GM23338 (cell line): ENCODE results near the gene NSMCE4A. TPM values are rescaled to one million over a fixed set of nuclear protein-coding genes. Genes with fewer than 3 reads are reported as not detected.

Source experiments
- ATAC-seq: fragments of 200-7000 bp; cut with Tn5 transposase; 3 replicates; pipeline ENCODE4 v1.9.1; 2020
- DNase-seq: peaks from one replicate; pipeline ENCODE4 v3.0.0-alpha.2; 2015; ENCODE audit warnings: low spot score
- H2AFZ ChIP-seq: fragments of 200-600 bp; sonication (generic); 2 replicates; pipeline ENCODE4 v1.8.0; 2016; ENCODE audit warnings: antibody characterized with exemption, mild to moderate bottlenecking, moderate library complexity
- H3F3A ChIP-seq: fragments of 200-600 bp; sonication (generic); replicated peaks from 2 replicates; pipeline ENCODE4 v1.8.0; 2017; ENCODE audit warnings: antibody characterized with exemption, mixed run types, low read depth
- H3K27ac ChIP-seq: fragments of 200-600 bp; sonication (generic); 2 replicates; pipeline ENCODE4 v1.6.1; 2016; ENCODE audit warnings: low read depth
- H3K27me3 ChIP-seq: fragments of 200-600 bp; sonication (generic); 2 replicates; pipeline ENCODE4 v1.8.0; 2016; ENCODE audit warnings: mild to moderate bottlenecking, mixed run types, moderate library complexity; ENCODE audit not compliant: insufficient read depth
- H3K36me3 ChIP-seq: fragments of 200-600 bp; sonication (generic); 2 replicates; pipeline ENCODE4 v1.8.0; 2016; ENCODE audit warnings: mild to moderate bottlenecking; ENCODE audit not compliant: insufficient read depth
- H3K4me1 ChIP-seq: fragments of 200-600 bp; sonication (generic); 2 replicates; pipeline ENCODE4 v1.8.0; 2016; ENCODE audit warnings: mild to moderate bottlenecking, moderate library complexity; ENCODE audit not compliant: insufficient read depth
- H3K4me2 ChIP-seq: fragments of 200-600 bp; sonication (generic); 2 replicates; pipeline ENCODE4 v1.7.1; 2017; ENCODE audit warnings: mixed run types
- H3K4me3 ChIP-seq: fragments of 200-600 bp; sonication (generic); 2 replicates; pipeline ENCODE4 v1.6.1; 2016; ENCODE audit warnings: mixed run types
- H3K79me2 ChIP-seq: fragments of 200-600 bp; sonication (generic); replicated peaks from 2 replicates; pipeline ENCODE4 v1.8.0; 2017; ENCODE audit warnings: mild to moderate bottlenecking; ENCODE audit not compliant: insufficient read depth
- H3K9me2 ChIP-seq: fragments of 200-600 bp; sonication (generic); 2 replicates; pipeline ENCODE4 v1.8.0; 2017; ENCODE audit not compliant: insufficient read depth
- H4K20me1 ChIP-seq: fragments of 200-600 bp; sonication (generic); replicated peaks from 2 replicates; pipeline ENCODE4 v1.8.0; 2017; ENCODE audit warnings: mild to moderate bottlenecking; ENCODE audit not compliant: insufficient read depth
- H3K27ac Mint-ChIP-seq: 2 replicates; pipeline ENCODE4 v1.8.0; 2020; ENCODE audit warnings: inconsistent platforms, mild to moderate bottlenecking, moderate library complexity, mixed read lengths
- H3K27me3 Mint-ChIP-seq: 3 replicates; pipeline ENCODE4 v1.8.0; 2022; ENCODE audit warnings: low read depth, mild to moderate bottlenecking, moderate library complexity, mixed read lengths, inconsistent platforms; ENCODE audit not compliant: insufficient read depth, poor library complexity
- H3K36me3 Mint-ChIP-seq: 3 replicates; pipeline ENCODE4 v1.8.0; 2021; ENCODE audit warnings: low read depth, mild to moderate bottlenecking, inconsistent platforms, moderate library complexity, mixed read lengths
- H3K4me1 Mint-ChIP-seq: 3 replicates; pipeline ENCODE4 v1.8.0; 2020; ENCODE audit warnings: mild to moderate bottlenecking, inconsistent platforms, mixed read lengths
- H3K4me3 Mint-ChIP-seq: 3 replicates; pipeline ENCODE4 v1.8.0; 2021; ENCODE audit warnings: moderate library complexity, mild to moderate bottlenecking, inconsistent platforms, mixed read lengths
- H3K9me3 Mint-ChIP-seq: 3 replicates; pipeline ENCODE4 v1.8.0; 2020; ENCODE audit warnings: moderate library complexity, mild to moderate bottlenecking, inconsistent platforms, mixed read lengths
- CREB1 ChIP-seq: fragments of 250-450 bp; sonication (Bioruptor Pico); IDR thresholded peaks from 2 replicates; pipeline ENCODE4 v1.5.0; 2020; ENCODE audit warnings: low read depth, mild to moderate bottlenecking, moderate library complexity
- CTCF ChIP-seq, 2 experiments: fragments of 200-600 bp in 1 of 2; sonication (generic) in 1 of 2; conservative IDR thresholded peaks; 2 replicates each; pipeline versions ENCODE4 v1.5.1 to v1.6.1; 2016 to 2017; ENCODE audit warnings: antibody characterized with exemption in 2 of 2, low read depth in 2 of 2, mild to moderate bottlenecking in 2 of 2, moderate library complexity in 1 of 2
- ETS1 ChIP-seq: IDR thresholded peaks from 2 replicates; pipeline ENCODE4 v1.6.1; 2016; ENCODE audit warnings: antibody characterized with exemption
- EZH2phosphoT487 ChIP-seq: fragments of 200-600 bp; sonication (generic); IDR thresholded peaks from one replicate; pipeline ENCODE4 v1.8.1; 2018; ENCODE audit warnings: antibody characterized with exemption; ENCODE audit not compliant: unreplicated experiment
- JUNB ChIP-seq: IDR thresholded peaks from one replicate; pipeline ENCODE4 v1.6.1; 2016; ENCODE audit warnings: antibody characterized with exemption; ENCODE audit not compliant: unreplicated experiment
- POLR2AphosphoS5 ChIP-seq: IDR thresholded peaks from 2 replicates; pipeline ENCODE4 v1.6.1; 2016; ENCODE audit warnings: antibody characterized with exemption, low read depth
- REST ChIP-seq: IDR thresholded peaks from one replicate; pipeline ENCODE4 v1.6.1; 2018; ENCODE audit warnings: antibody characterized with exemption; ENCODE audit not compliant: unreplicated experiment
- STAT1 ChIP-seq: IDR thresholded peaks from one replicate; pipeline ENCODE4 v1.6.1; 2016; ENCODE audit warnings: antibody characterized with exemption; ENCODE audit not compliant: unreplicated experiment
- ZNF114 ChIP-seq: fragments of 250-450 bp; sonication (Bioruptor Pico); IDR thresholded peaks from 2 replicates; pipeline ENCODE4 v1.5.0; 2020; ENCODE audit warnings: mild to moderate bottlenecking, moderate library complexity
- polyA plus RNA-seq: library from polyadenylated mRNA; unstranded; fragments of >200 nt; fragmentation: Nextera tagmentation; extraction: Ambion mirVana; gene quantifications from 2 replicates; pipeline ENCODE4 v1.2.1, GENCODE V29; 2016
- total RNA-seq: library from RNA; depleted of rRNA; stranded (reverse); fragments of >200 nt; shearing (Covaris generic); gene quantifications from 2 replicates; pipeline ENCODE4 v1.2.3, GENCODE V29; 2014

Gene NSMCE4A
- total and polyA plus RNA-seq, 2 experiments from 2014 or later = 84.8 to 94.9 TPM

GRCh38 chr10:121926671-121927317 lies 48.2 kb downstream of the NSMCE4A start:
- peak overlapping the region; percentile 92 for H3K27ac Mint-ChIP-seq
- H3K36me3 ChIP-seq = no peaks in the 10 kb centered on the region
- no peaks in the 10 kb centered on the region for H3K9me3 Mint-ChIP-seq
- no peaks in the 10 kb centered on the region for H3K9me2 ChIP-seq
- no peaks in the 10 kb centered on the region for H3F3A ChIP-seq
- H3K27ac ChIP-seq = peak overlapping the region; percentile 96
- no peak for TF ChIP-seq JUNB
- TF ChIP-seq POLR2AphosphoS5 = no peak
- TF ChIP-seq STAT1 = no peak
- TF ChIP-seq ETS1 = no peak
- no peak for TF ChIP-seq REST
- TF ChIP-seq CREB1 (CRISPR knock-in tag) = no peak
- peak overlapping the region; percentile 91 for H3K4me3 Mint-ChIP-seq
- peaks cover 10% of the 10 kb centered on the region for H3K4me1 Mint-ChIP-seq
- H3K4me3 ChIP-seq = peak overlapping the region; percentile 92
- H3K27me3 ChIP-seq = no peaks in the 10 kb centered on the region
- peaks cover 12% of the 10 kb centered on the region for H3K36me3 Mint-ChIP-seq
- DNase-seq (peak; percentile 10), ATAC-seq (no peak)
- H3K4me2 ChIP-seq = peak overlapping the region; percentile 93
- H2AFZ ChIP-seq = peak overlapping the region; percentile 5
- 0 out of 2 replicates have a peak, but pooled peaks cover 3% of the 10 kb centered on the region for H4K20me1 ChIP-seq
- H3K4me1 ChIP-seq = peaks cover 3% of the 10 kb centered on the region; the same call in 1 of the 2 replicates
- peaks cover 14% of the 10 kb centered on the region for H3K27me3 Mint-ChIP-seq
- peaks cover 49% of the 10 kb centered on the region for H3K79me2 ChIP-seq

- Histone ChIP-seq H3K4me1 (peaks cover 3% of the 10 kb centered on the region; the same call in 1 of the 2 replicates), H3K27me3 (no peaks in the 10 kb centered on the region), H3K79me2 (peaks cover 50% of the 10 kb centered on the region), H3F3A (no peaks in the 10 kb centered on the region), H4K20me1 (0 out of 2 replicates have a peak, but pooled peaks cover 3% of the 10 kb centered on the region), H3K4me2 (peak overlapping the region; percentile 93), H3K4me3 (peak overlapping the region; percentile 92), H3K36me3 (no peaks in the 10 kb centered on the region), H2AFZ (no peak overlapping the region), H3K9me2 (no peaks in the 10 kb centered on the region), H3K27ac (no peak overlapping the region)
- ATAC-seq (no peak), DNase-seq (no peak)
- Mint-ChIP-seq H3K27me3 (peaks cover 14% of the 10 kb centered on the region), H3K4me3 (peak overlapping the region; percentile 91; the same call in 2 of the 3 replicates), H3K4me1 (peaks cover 10% of the 10 kb centered on the region), H3K27ac (no peak overlapping the region), H3K36me3 (peaks cover 17% of the 10 kb centered on the region), H3K9me3 (no peaks in the 10 kb centered on the region)
- TF ChIP-seq CTCF (conservative IDR thresholded peaks at IDR 0.05; ENCODE audit: low read depth in 2 of 2) (no peak), ZNF114 (CRISPR knock-in tag) (no peak), EZH2phosphoT487 (no peak)
Measured at GRCh38 chr10:121926157-121926556, 48.9 kb downstream of the NSMCE4A start.
